HG03575 (cell line): ENCODE measurements around the gene SLC4A4.

Experiments
- ATAC-seq: cut with Tn5 transposase; IDR thresholded peaks from one replicate; pipeline ENCODE4 v1.9.1; 2021; ENCODE audit not compliant: unreplicated experiment, insufficient number of reproducible peaks, low FRiP score; ENCODE audit errors: extremely low read depth

Gene SLC4A4

GRCh38 chr4:71614621-71615020 lies 275.8 kb downstream of the SLC4A4 start:
- ATAC-seq: no peak

DNA sequence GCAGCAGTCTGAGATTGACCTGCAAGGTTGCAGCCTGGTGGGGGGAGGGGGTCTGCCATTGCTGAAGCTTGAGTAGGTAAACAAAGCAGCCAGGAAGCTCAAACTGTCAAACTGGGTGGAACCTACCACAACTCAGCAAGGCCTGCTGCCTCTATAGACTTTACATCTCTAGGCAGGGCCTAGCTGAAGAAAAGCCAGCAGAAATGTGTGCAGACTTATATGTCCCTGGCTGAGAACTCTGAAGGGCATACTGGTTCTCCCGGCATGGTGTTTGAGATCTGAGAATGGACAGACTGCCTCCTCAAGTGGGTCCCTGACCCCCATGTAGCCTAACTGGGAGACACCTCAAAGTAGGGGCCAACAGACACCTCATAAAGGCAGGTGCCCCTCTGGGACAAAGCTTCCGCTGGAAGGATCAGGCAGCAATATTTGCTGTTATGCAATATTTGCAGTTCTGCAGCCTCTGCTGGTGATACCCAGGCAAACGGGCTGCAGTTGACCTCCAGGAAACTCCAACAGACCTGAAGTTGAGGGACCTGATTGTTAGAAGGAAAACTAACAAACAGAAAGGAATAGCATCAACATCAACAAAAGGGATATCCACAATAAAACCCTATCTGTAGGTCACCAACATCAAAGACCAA lies 277.5 kb downstream of the SLC4A4 start:
- ATAC-seq: no peak
